AG09319 (cell line): Measurements from ENCODE around the gene ST6GALNAC1.
A peak's percentile ranks its signal among the peaks of the same experiment; 100 is the strongest.
"Not testable (repeated sequence)": the region's sequence is repeated elsewhere in the genome, so short reads cannot be mapped to it uniquely, and the experiment has no call there.

Source experiments
- DNase-seq: peaks from one replicate; pipeline ENCODE4 v3.0.0-alpha.2; 2010; ENCODE audit warnings: low read depth; ENCODE audit errors: extremely low read depth
- TF ChIP-seq, protein P1 (sequence below): IDR thresholded peaks from 2 replicates; pipeline ENCODE4 v1.5.1; 2011; ENCODE audit warnings: low read depth, mild to moderate bottlenecking, inconsistent platforms, low read length, moderate library complexity

The ST6GALNAC1 gene

GRCh38 chr17:76623271-76624146 is 20.0 kb downstream of the ST6GALNAC1 start:
- peak; percentile 30 for DNase-seq
- TF ChIP-seq, protein P1, sequence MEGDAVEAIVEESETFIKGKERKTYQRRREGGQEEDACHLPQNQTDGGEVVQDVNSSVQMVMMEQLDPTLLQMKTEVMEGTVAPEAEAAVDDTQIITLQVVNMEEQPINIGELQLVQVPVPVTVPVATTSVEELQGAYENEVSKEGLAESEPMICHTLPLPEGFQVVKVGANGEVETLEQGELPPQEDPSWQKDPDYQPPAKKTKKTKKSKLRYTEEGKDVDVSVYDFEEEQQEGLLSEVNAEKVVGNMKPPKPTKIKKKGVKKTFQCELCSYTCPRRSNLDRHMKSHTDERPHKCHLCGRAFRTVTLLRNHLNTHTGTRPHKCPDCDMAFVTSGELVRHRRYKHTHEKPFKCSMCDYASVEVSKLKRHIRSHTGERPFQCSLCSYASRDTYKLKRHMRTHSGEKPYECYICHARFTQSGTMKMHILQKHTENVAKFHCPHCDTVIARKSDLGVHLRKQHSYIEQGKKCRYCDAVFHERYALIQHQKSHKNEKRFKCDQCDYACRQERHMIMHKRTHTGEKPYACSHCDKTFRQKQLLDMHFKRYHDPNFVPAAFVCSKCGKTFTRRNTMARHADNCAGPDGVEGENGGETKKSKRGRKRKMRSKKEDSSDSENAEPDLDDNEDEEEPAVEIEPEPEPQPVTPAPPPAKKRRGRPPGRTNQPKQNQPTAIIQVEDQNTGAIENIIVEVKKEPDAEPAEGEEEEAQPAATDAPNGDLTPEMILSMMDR, result peak; percentile 92

DNA sequence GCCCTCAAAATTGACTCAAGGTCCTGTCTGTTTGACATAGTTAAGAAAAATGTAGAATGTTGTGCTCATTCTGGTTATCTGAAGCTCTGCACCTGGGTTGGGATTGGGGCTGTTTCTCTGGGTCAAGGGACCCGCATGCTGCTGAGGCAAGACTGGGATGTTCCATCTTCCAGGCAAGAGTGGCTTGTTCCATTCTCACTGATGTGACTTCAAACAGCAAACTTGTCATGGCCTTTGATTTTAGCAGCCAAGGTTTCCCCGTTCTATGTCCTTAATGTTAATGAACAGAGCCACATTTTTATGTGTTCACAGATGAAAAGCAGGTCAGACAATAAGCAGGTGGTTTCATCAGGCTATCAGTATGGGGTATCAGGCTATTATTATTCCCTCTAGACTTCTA is 25.7 kb downstream of the ST6GALNAC1 start:
- DNase-seq, result no peak
- TF ChIP-seq, protein P1, result no peak

DNA sequence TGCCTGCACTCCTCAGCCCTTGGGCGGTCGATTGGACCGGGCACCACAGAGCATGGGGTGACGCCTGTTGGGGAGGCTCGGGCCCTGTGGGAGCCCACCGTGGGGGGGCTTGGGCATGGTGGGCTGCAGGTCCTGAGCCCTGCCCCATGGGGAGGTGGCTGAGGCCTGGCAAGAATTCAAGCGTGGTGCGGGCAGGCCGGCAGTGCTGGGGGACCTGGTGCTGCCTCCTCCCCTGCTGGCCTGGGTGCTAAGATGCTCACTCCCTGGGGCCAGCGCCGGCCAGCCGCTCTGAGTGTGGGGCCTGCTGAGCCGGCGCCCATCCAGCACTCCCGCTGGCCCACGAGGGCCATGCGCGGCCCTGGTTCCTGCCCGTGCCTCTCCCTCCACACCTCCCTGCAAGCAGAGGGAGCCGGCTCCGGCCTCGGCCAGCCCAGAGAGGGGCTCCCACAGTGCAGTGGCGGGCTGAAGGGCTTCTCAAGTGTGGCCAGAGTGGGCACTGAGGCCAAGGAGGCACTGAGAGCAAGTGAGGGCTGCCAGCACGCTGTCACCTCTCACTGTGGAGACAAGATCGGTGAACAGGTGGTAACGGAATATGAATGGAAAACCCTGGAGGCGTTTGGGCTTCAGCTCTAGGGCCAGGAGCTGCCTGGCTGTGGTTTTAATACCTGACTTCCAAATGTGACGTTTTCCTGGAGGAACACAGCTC is 28.5 kb downstream of the ST6GALNAC1 start:
- TF ChIP-seq, protein P1, result no peak
- DNase-seq, result no peak

- not testable (repeated sequence) for DNase-seq
Observed at GRCh38 chr17:76614064-76614759, 29.3 kb downstream of the ST6GALNAC1 start.

- TF ChIP-seq, protein P1, result no peak
- no peak for DNase-seq
Observed at GRCh38 chr17:76612977-76613851, 30.3 kb downstream of the ST6GALNAC1 start.

DNA sequence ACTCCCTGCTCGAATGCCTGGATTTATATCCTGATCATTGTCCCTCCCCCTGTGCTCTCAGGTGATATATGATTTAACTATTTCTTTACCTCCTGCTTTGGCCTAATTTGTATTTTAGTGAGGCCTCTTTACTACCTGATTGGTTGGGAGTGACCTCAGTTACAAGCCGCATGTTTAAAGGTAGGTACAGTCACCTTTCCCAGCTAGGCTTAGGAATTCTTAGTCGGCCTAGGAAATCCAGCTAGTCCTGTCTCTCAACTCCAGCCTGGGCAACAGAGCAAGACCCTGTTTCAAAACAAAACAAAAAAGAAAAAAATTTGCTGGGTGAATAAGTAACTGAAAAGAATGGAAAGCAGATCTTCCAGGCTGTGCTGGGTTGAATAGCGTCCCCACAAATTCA is 31.1 kb downstream of the ST6GALNAC1 start:
- DNase-seq, result no peak
- TF ChIP-seq, protein P1, result no peak

- TF ChIP-seq, protein P1, result no peak
- no peak for DNase-seq
Observed at GRCh38 chr17:76611758-76612157, 31.8 kb downstream of the ST6GALNAC1 start.

DNA sequence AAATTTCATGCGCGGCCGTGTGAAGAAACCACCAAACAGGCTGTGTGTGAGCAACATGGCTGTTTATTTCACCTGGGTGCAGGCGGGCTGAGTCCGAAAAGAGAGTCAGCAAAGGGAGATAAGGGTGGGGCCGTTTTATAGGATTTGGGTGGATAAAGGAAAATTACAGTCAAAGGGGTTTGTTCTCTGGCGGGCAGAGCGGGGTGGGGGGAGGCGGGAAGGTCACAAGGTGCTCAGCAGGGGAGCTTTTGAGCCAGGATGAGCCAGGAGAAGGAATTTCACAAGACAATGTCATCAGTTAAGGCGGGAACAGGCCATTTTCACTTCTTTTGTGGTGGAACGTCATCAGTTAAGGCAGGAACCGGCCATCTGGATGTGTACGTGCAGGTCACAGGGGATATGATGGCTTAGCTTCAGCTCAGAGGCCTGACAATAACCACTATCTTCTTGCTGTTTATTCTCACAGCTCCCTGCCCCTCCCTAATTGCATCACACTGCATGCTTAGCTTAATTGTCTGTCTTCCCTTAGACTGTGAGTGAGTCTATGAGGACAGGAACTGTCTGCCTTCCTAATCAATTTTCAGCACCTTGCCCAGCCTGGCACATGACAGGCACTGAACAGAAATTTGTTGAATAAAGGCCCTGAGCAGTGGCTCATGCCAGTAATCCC is 32.3 kb downstream of the ST6GALNAC1 start:
- DNase-seq, result not testable (repeated sequence)

DNA sequence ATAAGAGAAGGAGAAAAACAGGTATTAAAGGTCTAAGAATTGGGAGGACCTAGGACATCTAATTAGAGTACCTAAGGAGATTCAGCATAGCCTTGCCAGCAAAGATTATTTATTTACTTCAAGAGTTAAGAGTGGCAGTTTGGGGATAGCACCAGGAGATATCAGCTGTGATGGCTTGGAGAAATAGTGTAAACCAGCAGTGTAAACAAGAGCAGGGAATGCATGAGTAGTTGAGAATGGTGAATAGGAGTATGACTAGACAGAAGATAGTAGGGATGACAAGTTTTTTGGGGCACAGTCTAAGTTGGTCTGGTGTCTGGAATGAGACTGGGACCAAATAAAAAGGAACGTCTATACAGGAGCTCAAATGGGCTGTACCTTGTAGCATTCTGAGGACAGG is 36.9 kb downstream of the ST6GALNAC1 start:
- DNase-seq, result not testable (repeated sequence)
